K562 (cell line): Measurements from ENCODE around the gene NBR1. TPM values are rescaled to one million over a fixed set of nuclear protein-coding genes. Genes with fewer than 3 reads are reported as not detected.

Source experiments
- ATAC-seq: fragments of 200-7000 bp; cut with Tn5 transposase; 3 replicates; pipeline ENCODE4 v1.9.1; 2020; ENCODE audit warnings: moderate library complexity
- BruUV-seq: library from RNA; stranded (reverse); fragments of 400-500 nt; replicated peaks from 2 replicates; lab custom pipeline; 2021; lab: Mats Ljungman, UMichigan
- CTCF ChIA-PET: fragments of 300-600 bp; formaldehyde crosslinking; extraction: SDS; loops from one replicate; lab custom pipeline; 2021; ENCODE audit warnings: low intra/inter-chr PET ratio; lab: Yijun Ruan, JAX
- POLR2A ChIA-PET: fragments of 300-600, 350-650 bp; sonication (Branson Sonifier 250); formaldehyde crosslinking; extraction: SDS; loops from one replicate; lab custom pipeline; 2021; ENCODE audit warnings: antibody characterized with exemption, inconsistent platforms; lab: Yijun Ruan, JAX
- DNase-seq, 4 experiments: peaks; one replicate each; pipeline versions ENCODE4 v3.0.0 to v3.0.0-alpha.2; 2011 to 2018; ENCODE audit warnings: low spot score in 3 of 4, mixed read lengths in 3 of 4; ENCODE audit errors: extremely low read depth in 1 of 4
- FAIRE-seq: peaks from 2 replicates; lab custom pipeline; 2011; peaks lifted over from hg19 to GRCh38; lab: Jason Lieb, UNC
- H2AFZ ChIP-seq: 2 replicates; pipeline ENCODE4 v1.6.0; 2011; ENCODE audit warnings: low read depth, low read length, control low read depth, inconsistent platforms
- H3K27ac ChIP-seq: fragments of 200-600 bp; 3 replicates; pipeline ENCODE4 v1.8.0; 2011; ENCODE audit warnings: low read depth, mild to moderate bottlenecking, control low read depth, inconsistent platforms, low read length, moderate library complexity, mixed read lengths; ENCODE audit errors: extremely low read depth
- H3K27me3 ChIP-seq, 2 experiments: fragments of 300-600 bp in 1 of 2; 2 replicates in 1 of 2; 3 replicates in 1 of 2; pipeline versions ENCODE4 v1.6.0 to v1.8.0; 2011; ENCODE audit warnings: inconsistent platforms in 2 of 2, low read length in 2 of 2, mild to moderate bottlenecking in 1 of 2, mixed read lengths in 1 of 2, moderate library complexity in 1 of 2; ENCODE audit not compliant: control insufficient read depth in 2 of 2, insufficient read depth in 2 of 2
- H3K36me3 ChIP-seq: fragments of 300-600 bp; 3 replicates; pipeline ENCODE4 v1.8.0; 2011; ENCODE audit warnings: mild to moderate bottlenecking, low read length, inconsistent platforms; ENCODE audit not compliant: control insufficient read depth, insufficient read depth
- H3K4me1 ChIP-seq, 2 experiments: fragments of 200-600 bp in 1 of 2; replicated peaks in 1 of 2; 2 replicates in 1 of 2; 3 replicates in 1 of 2; pipeline versions ENCODE4 v1.5.1 to v1.8.0; 2011; ENCODE audit warnings: inconsistent platforms in 2 of 2, low read length in 2 of 2, mild to moderate bottlenecking in 1 of 2, mixed read lengths in 1 of 2, moderate library complexity in 1 of 2; ENCODE audit not compliant: control insufficient read depth in 2 of 2, insufficient read depth in 2 of 2
- H3K4me2 ChIP-seq: 2 replicates; pipeline ENCODE4 v1.6.1; 2011; ENCODE audit warnings: low read length, control low read depth, inconsistent platforms, mixed read lengths; ENCODE audit not compliant: insufficient read depth
- H3K4me3 ChIP-seq: fragments of 200-600 bp; sonication (generic), shearing (Covaris generic); 2 replicates; pipeline ENCODE4 v1.5.1; 2016; ENCODE audit warnings: control low read depth, inconsistent platforms
- H3K79me2 ChIP-seq: fragments of 200-600 bp; 3 replicates; pipeline ENCODE4 v1.8.0; 2011; ENCODE audit warnings: low read length, inconsistent platforms; ENCODE audit not compliant: control insufficient read depth, insufficient read depth
- H3K9ac ChIP-seq, 2 experiments: 2 replicates each; pipeline versions ENCODE4 v1.6.0 to v1.6.1; 2011; ENCODE audit warnings: low read depth in 2 of 2, low read length in 2 of 2, control low read depth in 1 of 2, inconsistent platforms in 1 of 2, mild to moderate bottlenecking in 1 of 2, mixed read lengths in 1 of 2; ENCODE audit not compliant: insufficient read depth in 1 of 2
- H3K9me1 ChIP-seq: one replicate; pipeline ENCODE4 v1.6.0; 2011; ENCODE audit warnings: inconsistent platforms, mild to moderate bottlenecking, low read length, moderate library complexity; ENCODE audit not compliant: control insufficient read depth, insufficient read depth
- H3K9me3 ChIP-seq: replicated peaks from 2 replicates; pipeline ENCODE4 v1.5.1; 2011; ENCODE audit warnings: low read depth, low read length, inconsistent platforms; ENCODE audit not compliant: control insufficient read depth, insufficient read depth
- H4K20me1 ChIP-seq: replicated peaks from 2 replicates; pipeline ENCODE4 v1.6.1; 2011; ENCODE audit warnings: low read length, inconsistent platforms, mixed read lengths; ENCODE audit not compliant: control insufficient read depth, insufficient read depth
- CBX1 ChIP-seq: sonication (generic); IDR thresholded peaks from 2 replicates; pipeline ENCODE4 v1.6.1; 2016; ENCODE audit warnings: antibody characterized with exemption, low read depth, mild to moderate bottlenecking
- ETV5 ChIP-seq: sonication (generic); formaldehyde crosslinking; IDR thresholded peaks from 2 replicates; pipeline ENCODE4 v1.4.0; 2020; ENCODE audit warnings: low read depth, mild to moderate bottlenecking, missing genetic modification reagents
- MTA1 ChIP-seq: fragments of 450-650 bp; IDR thresholded peaks from 2 replicates; pipeline ENCODE4 v1.6.1; 2017; ENCODE audit warnings: borderline replicate concordance
- NFIC ChIP-seq: fragments of 450-650 bp; IDR thresholded peaks from 2 replicates; pipeline ENCODE4 v1.6.1; 2017; ENCODE audit warnings: mild to moderate bottlenecking, inconsistent platforms
- PHF8 ChIP-seq: fragments of 200-600 bp; sonication (generic); IDR thresholded peaks from 2 replicates; pipeline ENCODE4 v1.6.1; 2012; ENCODE audit warnings: mixed run types, mild to moderate bottlenecking, inconsistent platforms, low read length, moderate library complexity, borderline replicate concordance
- POLR2B ChIP-seq: fragments of 450-650 bp; IDR thresholded peaks from 2 replicates; pipeline ENCODE4 v1.6.1; 2018; ENCODE audit warnings: low read depth; ENCODE audit not compliant: partially characterized antibody
- PRPF4 ChIP-seq: fragments of 200-400 bp; formaldehyde crosslinking; IDR thresholded peaks from one replicate; pipeline ENCODE4 v1.6.1; 2017; ENCODE audit warnings: low read length, low read depth, mild to moderate bottlenecking; ENCODE audit not compliant: insufficient read depth, poor library complexity, severe bottlenecking
- TBL1XR1 ChIP-seq, 2 experiments: IDR thresholded peaks; 2 replicates each; pipeline ENCODE4 v1.6.1; 2012; ENCODE audit warnings: improper control_type of control experiment in 2 of 2, low read length in 2 of 2, mild to moderate bottlenecking in 1 of 2
- ZNF121 ChIP-seq: sonication (generic); formaldehyde crosslinking; conservative IDR thresholded peaks from 2 replicates; pipeline ENCODE4 v1.8.0; 2022; ENCODE audit warnings: missing genetic modification reagents
- WGBS: fragments of 100-300 bp; shearing (Covaris generic); methylation state at CpG from one replicate; pipeline ENCODE4 v1.1.6; 2016; ENCODE audit warnings: low coverage, mixed read lengths; ENCODE audit not compliant: insufficient coverage; ENCODE audit errors: missing lambda C conversion rate; 5-methylcytosine and 5-hydroxymethylcytosine counted together
- in situ Hi-C: fragments of 300-500 bp; cut with MboI; formaldehyde crosslinking; loops from 4 replicates; pipeline ENCODE4 v1.15.0; 2018; ENCODE audit warnings: inconsistent platforms, mixed read lengths
- intact Hi-C: fragments of 100-400 bp; cut with micrococcal nuclease; formaldehyde crosslinking; loops from 2 replicates; pipeline ENCODE4 v1.14.2; 2022
- polyA plus RNA-seq, 8 experiments: library from polyadenylated mRNA; depleted of rRNA in 4 of 8; stranded (reverse) in 5 of 8; unstranded in 3 of 8; fragments of >200 nt; fragmentation: Nextera tagmentation in 2 of 8; fragmentation: Illumina TruSeq in 1 of 8; extraction: Ambion mirVana in 2 of 8; extraction: Trizol in 1 of 8; gene quantifications; 2 replicates each; pipeline versions ENCODE4 v1.2.1 to v1.2.3, GENCODE V29; 2011 to 2014; ENCODE audit warnings: inconsistent platforms in 1 of 8, missing spikeins in 1 of 8
- total RNA-seq, 7 experiments: library from RNA; depleted of rRNA in 6 of 7; stranded (reverse); fragments of >200 nt in 6 of 7; fragmentation: Illumina TruSeq in 2 of 7; extraction: Trizol in 2 of 7; gene quantifications; 2 replicates each; pipeline versions ENCODE4 v1.2.1 to v1.2.3, GENCODE V29; 2011 to 2021; ENCODE audit warnings: low replicate concordance in 1 of 7
- TF ChIP-seq, protein P1 (sequence below): fragments of 250-450 bp; sonication (Bioruptor Pico); IDR thresholded peaks from 2 replicates; pipeline ENCODE4 v1.8.0; 2021; ENCODE audit warnings: moderate library complexity, mild to moderate bottlenecking, inconsistent platforms
- TF ChIP-seq, protein P2 (sequence below), 3 experiments: IDR thresholded peaks in 2 of 3; conservative IDR thresholded peaks in 1 of 3; 2 replicates each; pipeline ENCODE4 v1.5.1; 2011 to 2012; ENCODE audit warnings: low read length in 3 of 3, mild to moderate bottlenecking in 3 of 3, control low read depth in 2 of 3, improper control_type of control experiment in 1 of 3, inconsistent platforms in 1 of 3, low read depth in 1 of 3, mixed read lengths in 1 of 3, moderate library complexity in 1 of 3; ENCODE audit not compliant: insufficient read depth in 2 of 3
- TF ChIP-seq, protein P3 (sequence below): fragments of 450-650 bp; formaldehyde crosslinking; IDR thresholded peaks from 2 replicates; pipeline ENCODE4 v1.4.0; 2022; ENCODE audit warnings: missing genetic modification characterization
- TF ChIP-seq, protein P4 (sequence below): fragments of 200-800 bp; sonication (Bioruptor generic); IDR thresholded peaks from 2 replicates; pipeline ENCODE4 v1.6.1; 2017; ENCODE audit warnings: missing genetic modification characterization, missing compliant biosample characterization

NBR1 gene
- total and polyA plus RNA-seq, 9 of the 15 experiments (the other 6 are each of a cell fraction or from before 2014, with no cell fraction given) = 4.2 to 70.1 (median 39.9) TPM

DNA sequence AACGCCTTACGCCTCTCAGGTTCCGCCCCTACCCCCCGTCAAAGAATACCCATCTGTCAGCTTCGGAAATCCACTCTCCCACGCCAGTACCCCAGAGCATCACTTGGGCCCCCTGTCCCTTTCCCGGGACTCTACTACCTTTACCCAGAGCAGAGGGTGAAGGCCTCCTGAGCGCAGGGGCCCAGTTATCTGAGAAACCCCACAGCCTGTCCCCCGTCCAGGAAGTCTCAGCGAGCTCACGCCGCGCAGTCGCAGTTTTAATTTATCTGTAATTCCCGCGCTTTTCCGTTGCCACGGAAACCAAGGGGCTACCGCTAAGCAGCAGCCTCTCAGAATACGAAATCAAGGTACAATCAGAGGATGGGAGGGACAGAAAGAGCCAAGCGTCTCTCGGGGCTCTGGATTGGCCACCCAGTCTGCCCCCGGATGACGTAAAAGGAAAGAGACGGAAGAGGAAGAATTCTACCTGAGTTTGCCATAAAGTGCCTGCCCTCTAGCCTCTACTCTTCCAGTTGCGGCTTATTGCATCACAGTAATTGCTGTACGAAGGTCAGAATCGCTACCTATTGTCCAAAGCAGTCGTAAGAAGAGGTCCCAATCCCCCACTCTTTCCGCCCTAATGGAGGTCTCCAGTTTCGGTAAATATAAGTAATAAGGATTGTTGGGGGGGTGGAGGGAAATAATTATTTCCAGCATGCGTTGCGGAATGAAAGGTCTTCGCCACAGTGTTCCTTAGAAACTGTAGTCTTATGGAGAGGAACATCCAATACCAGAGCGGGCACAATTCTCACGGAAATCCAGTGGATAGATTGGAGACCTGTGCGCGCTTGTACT is 45.7 kb upstream of the NBR1 start, which contains the start of gene BRCA1:
BRCA1 (minus strand) TSS at position 232 of the 834 bp plus-strand sequence. CDS start 1,268 bp downstream, outside the sequence.
- no peaks in the 10 kb centered on the region for H3K9me3 ChIP-seq
- H3K4me2 ChIP-seq = peak within 1 kb of the TSS; percentile 96
- in situ Hi-C loops = no loop called here
- peak within 1 kb of the TSS; percentile 95 for H2AFZ ChIP-seq
- H3K27ac ChIP-seq = peak within 1 kb of the TSS; percentile 98
- peaks cover 53% of the 10 kb centered on the region for H3K79me2 ChIP-seq
- WGBS = under 1% methylated on average over 38 of the region's 38 CpGs
- peak; percentile 96 for ATAC-seq
- POLR2A ChIA-PET = interaction anchor here (0.7 to 2.5 kb wide), 21 partner anchors 8 to 703 kb away, joined by 3 to 14 read pairs (median 4); no protein-coding TSS in a partner anchor
- H3K27me3 ChIP-seq = no peaks in the 10 kb centered on the region
- peaks cover 48% of the 10 kb centered on the region; the same call in 2 of the 3 replicates for H3K36me3 ChIP-seq
- H4K20me1 ChIP-seq = no peaks in the 10 kb centered on the region
- FAIRE-seq = peak; percentile 100
- no peaks in the 10 kb centered on the region for H3K9me1 ChIP-seq
- CTCF ChIA-PET = interaction anchor here (0.8 kb wide), 1 partner anchor 47 kb away, joined by 4 read pairs; no protein-coding TSS in a partner anchor
- H3K4me3 ChIP-seq = peak within 1 kb of the TSS; percentile 74
- DNase-seq = peak; percentile 94 to 99 (median 96)
- peak within 1 kb of the TSS; percentile 94 to 100 for H3K9ac ChIP-seq
- no TSS peak for BruUV-seq
- peaks cover 4 to 13% of the 10 kb centered on the region in 2 experiments; a peak in 4 of 5 replicates for H3K4me1 ChIP-seq
- intact Hi-C loops = loop anchor here (1.0 to 2.0 kb wide), 2 partner anchors 46 to 101 kb away; partner anchors contain the start of genes NBR1 and RND2
- TF ChIP-seq TBL1XR1 (IDR thresholded peaks at IDR 0.05; ENCODE audit: low read length in 2 of 2) = peak in 1 of 2 experiments; percentile 88; a peak in 2 of 4 replicates
- peak; percentile 49 for TF ChIP-seq CBX1
- TF ChIP-seq, protein P1, sequence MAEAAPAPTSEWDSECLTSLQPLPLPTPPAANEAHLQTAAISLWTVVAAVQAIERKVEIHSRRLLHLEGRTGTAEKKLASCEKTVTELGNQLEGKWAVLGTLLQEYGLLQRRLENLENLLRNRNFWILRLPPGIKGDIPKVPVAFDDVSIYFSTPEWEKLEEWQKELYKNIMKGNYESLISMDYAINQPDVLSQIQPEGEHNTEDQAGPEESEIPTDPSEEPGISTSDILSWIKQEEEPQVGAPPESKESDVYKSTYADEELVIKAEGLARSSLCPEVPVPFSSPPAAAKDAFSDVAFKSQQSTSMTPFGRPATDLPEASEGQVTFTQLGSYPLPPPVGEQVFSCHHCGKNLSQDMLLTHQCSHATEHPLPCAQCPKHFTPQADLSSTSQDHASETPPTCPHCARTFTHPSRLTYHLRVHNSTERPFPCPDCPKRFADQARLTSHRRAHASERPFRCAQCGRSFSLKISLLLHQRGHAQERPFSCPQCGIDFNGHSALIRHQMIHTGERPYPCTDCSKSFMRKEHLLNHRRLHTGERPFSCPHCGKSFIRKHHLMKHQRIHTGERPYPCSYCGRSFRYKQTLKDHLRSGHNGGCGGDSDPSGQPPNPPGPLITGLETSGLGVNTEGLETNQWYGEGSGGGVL (CRISPR knock-in tag) = no peak
- TF ChIP-seq, protein P2, sequence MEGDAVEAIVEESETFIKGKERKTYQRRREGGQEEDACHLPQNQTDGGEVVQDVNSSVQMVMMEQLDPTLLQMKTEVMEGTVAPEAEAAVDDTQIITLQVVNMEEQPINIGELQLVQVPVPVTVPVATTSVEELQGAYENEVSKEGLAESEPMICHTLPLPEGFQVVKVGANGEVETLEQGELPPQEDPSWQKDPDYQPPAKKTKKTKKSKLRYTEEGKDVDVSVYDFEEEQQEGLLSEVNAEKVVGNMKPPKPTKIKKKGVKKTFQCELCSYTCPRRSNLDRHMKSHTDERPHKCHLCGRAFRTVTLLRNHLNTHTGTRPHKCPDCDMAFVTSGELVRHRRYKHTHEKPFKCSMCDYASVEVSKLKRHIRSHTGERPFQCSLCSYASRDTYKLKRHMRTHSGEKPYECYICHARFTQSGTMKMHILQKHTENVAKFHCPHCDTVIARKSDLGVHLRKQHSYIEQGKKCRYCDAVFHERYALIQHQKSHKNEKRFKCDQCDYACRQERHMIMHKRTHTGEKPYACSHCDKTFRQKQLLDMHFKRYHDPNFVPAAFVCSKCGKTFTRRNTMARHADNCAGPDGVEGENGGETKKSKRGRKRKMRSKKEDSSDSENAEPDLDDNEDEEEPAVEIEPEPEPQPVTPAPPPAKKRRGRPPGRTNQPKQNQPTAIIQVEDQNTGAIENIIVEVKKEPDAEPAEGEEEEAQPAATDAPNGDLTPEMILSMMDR (IDR thresholded peaks at IDR 0.05 in 2 of 3, conservative IDR thresholded peaks at IDR 0.05 in 1 of 3; ENCODE audit: insufficient read depth in 2 of 3, low read depth in 1 of 3, low read length in 3 of 3) = no peak
- TF ChIP-seq NFIC = 0 out of 2 replicates have a peak, but pooled peaks have one; percentile 30
- peak; percentile 99 for TF ChIP-seq MTA1
- no peak for TF ChIP-seq PRPF4
- peak; percentile 70 for TF ChIP-seq POLR2B
- TF ChIP-seq, protein P3, sequence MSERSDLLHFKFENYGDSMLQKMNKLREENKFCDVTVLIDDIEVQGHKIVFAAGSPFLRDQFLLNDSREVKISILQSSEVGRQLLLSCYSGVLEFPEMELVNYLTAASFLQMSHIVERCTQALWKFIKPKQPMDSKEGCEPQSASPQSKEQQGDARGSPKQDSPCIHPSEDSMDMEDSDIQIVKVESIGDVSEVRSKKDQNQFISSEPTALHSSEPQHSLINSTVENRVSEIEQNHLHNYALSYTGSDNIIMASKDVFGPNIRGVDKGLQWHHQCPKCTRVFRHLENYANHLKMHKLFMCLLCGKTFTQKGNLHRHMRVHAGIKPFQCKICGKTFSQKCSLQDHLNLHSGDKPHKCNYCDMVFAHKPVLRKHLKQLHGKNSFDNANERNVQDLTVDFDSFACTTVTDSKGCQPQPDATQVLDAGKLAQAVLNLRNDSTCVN (CRISPR knock-in tag) = no peak
- no peak for TF ChIP-seq ETV5 (CRISPR knock-in tag)
- peak; percentile 69; the same call in 1 of the 2 replicates for TF ChIP-seq PHF8
- TF ChIP-seq, protein P4, sequence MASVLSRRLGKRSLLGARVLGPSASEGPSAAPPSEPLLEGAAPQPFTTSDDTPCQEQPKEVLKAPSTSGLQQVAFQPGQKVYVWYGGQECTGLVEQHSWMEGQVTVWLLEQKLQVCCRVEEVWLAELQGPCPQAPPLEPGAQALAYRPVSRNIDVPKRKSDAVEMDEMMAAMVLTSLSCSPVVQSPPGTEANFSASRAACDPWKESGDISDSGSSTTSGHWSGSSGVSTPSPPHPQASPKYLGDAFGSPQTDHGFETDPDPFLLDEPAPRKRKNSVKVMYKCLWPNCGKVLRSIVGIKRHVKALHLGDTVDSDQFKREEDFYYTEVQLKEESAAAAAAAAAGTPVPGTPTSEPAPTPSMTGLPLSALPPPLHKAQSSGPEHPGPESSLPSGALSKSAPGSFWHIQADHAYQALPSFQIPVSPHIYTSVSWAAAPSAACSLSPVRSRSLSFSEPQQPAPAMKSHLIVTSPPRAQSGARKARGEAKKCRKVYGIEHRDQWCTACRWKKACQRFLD (CRISPR knock-in tag) = no peak
- TF ChIP-seq ZNF121 (CRISPR knock-in tag) = no peak
